ENCODE data around the gene VSX1.

GRCh38 chr20:25061103-25061799 lies 20.7 kb downstream of the VSX1 start:
- TF ChIP-seq CTCF (conservative IDR thresholded peaks at IDR 0.05; ENCODE audit: low read depth, low read length): no peak
- TF ChIP-seq EZH2 (IDR thresholded peaks at IDR 0.05; ENCODE audit: borderline replicate concordance, low read depth, low read length, poor library complexity, severe bottlenecking): no peak

Data from A673 (cell line).